ENCODE data around the gene WWP2. TPM values are rescaled to one million over a fixed set of nuclear protein-coding genes. Genes with fewer than 3 reads are reported as not detected.

The WWP2 gene
- total RNA-seq, 1 experiment from 2014 or later, result 40.2 TPM

- WGBS (ENCODE audit: extremely low coverage, insufficient read length, low lambda C conversion rate), result no CpG with 5 or more reads among the region's 8 CpGs
- peak overlapping the region in 1 of 3 experiments; percentile 89; a peak in 1 of 7 replicates for H3K27ac Mint-ChIP-seq
- no peak overlapping the region for H4K5ac ChIP-seq (ENCODE audit: insufficient read length, low read depth, low read length)
Measured at GRCh38 chr16:69867784-69868560, 105.8 kb downstream of the WWP2 start.

More at GRCh38 chr16:69867784-69868560, 105.8 kb downstream of the WWP2 start:
- Mint-ChIP-seq H3K4me3 (no peak overlapping the region), H3K4me1 (no peaks in the 10 kb centered on the region), H3K9me3 (no peaks in the 10 kb centered on the region), H3K36me3 (ENCODE audit: insufficient read depth in 1 of 3, low read depth in 3 of 3) (peaks cover 7 to 14% (median 9%) of the 10 kb centered on the region in 3 experiments; a peak in 5 of 7 replicates), H3K27me3 (ENCODE audit: low read depth) (no peaks in the 10 kb centered on the region)
- no peak overlapping the region for H3K14ac ChIP-seq (ENCODE audit: insufficient read depth, low read length)
- H4K8ac ChIP-seq (replicated peaks; ENCODE audit: insufficient read length, low read depth, low read length), result no peak overlapping the region
- H3T11ph ChIP-seq (ENCODE audit: low read length), result no peak overlapping the region
- H3K23ac ChIP-seq (ENCODE audit: insufficient read length, low read depth, low read length), result no peak overlapping the region
- H4K91ac ChIP-seq (ENCODE audit: insufficient read length, low read depth, low read length), result no peak overlapping the region
- H3K23me2 ChIP-seq (ENCODE audit: insufficient read length, low read depth, low read length, poor library complexity, severe bottlenecking), result no peaks in the 10 kb centered on the region
- H2BK120ac ChIP-seq (ENCODE audit: low read depth, low read length, poor library complexity, severe bottlenecking), result no peak overlapping the region
- no peak overlapping the region for H2AK5ac ChIP-seq (ENCODE audit: insufficient read length, low read length)
- H3K18ac ChIP-seq (ENCODE audit: insufficient read length, low read depth, low read length), result no peak overlapping the region
- no peak overlapping the region for H2BK12ac ChIP-seq (ENCODE audit: insufficient read length, low read depth, low read length)
- H2AFZ ChIP-seq (ENCODE audit: low read length), result no peak overlapping the region
- no peaks in the 10 kb centered on the region for H3K79me1 ChIP-seq (ENCODE audit: insufficient read depth, low read depth, low read length, poor library complexity, severe bottlenecking)
- no peaks in the 10 kb centered on the region for H3K27me3 ChIP-seq (ENCODE audit: insufficient read depth, low read length)
- no peaks in the 10 kb centered on the region for H3K4me1 ChIP-seq (ENCODE audit: insufficient read depth, low read length)
- H2BK5ac ChIP-seq (ENCODE audit: insufficient read length, low read length), result no peak overlapping the region
- DNase-seq, result no peak
- no peak overlapping the region for H3K4ac ChIP-seq (ENCODE audit: low read depth, low read length)
- no peak for TF ChIP-seq CTCF (conservative IDR thresholded peaks at IDR 0.05)
- no peak overlapping the region for H3K4me2 ChIP-seq (ENCODE audit: insufficient read depth, insufficient read length, low read length)
- no peak overlapping the region for H2BK15ac ChIP-seq (ENCODE audit: low read depth, low read length)
- H3K9ac ChIP-seq (ENCODE audit: extremely low read depth, insufficient read length, low read length), result no peak overlapping the region
- no peak overlapping the region for H3K56ac ChIP-seq (ENCODE audit: insufficient read length, low read depth, low read length)
- no peaks in the 10 kb centered on the region for H3K79me2 ChIP-seq (ENCODE audit: insufficient read depth, low read length)
- no peaks in the 10 kb centered on the region for H3K9me3 ChIP-seq (ENCODE audit: control insufficient read depth, low read depth, low read length)
- H3K27ac ChIP-seq (ENCODE audit: insufficient read length, low read depth, low read length), result no peak overlapping the region
- no peaks in the 10 kb centered on the region for H4K20me1 ChIP-seq (ENCODE audit: control insufficient read depth, insufficient read depth, insufficient read length)
- no peak overlapping the region for H2BK20ac ChIP-seq (ENCODE audit: low read depth, low read length, poor library complexity, severe bottlenecking)

All from H9 (cell line).